HG03520 (cell line): ENCODE data around the gene CYB5R4.

Source experiments
- ATAC-seq: cut with Tn5 transposase; IDR thresholded peaks from one replicate; pipeline ENCODE4 v1.9.1; 2021; ENCODE audit warnings: mild to moderate bottlenecking, moderate library complexity; ENCODE audit not compliant: unreplicated experiment

The CYB5R4 gene

GRCh38 chr6:83859410-83860358, at the start of gene CYB5R4:
CYB5R4 (plus strand) TSS chr6:83859689; CDS start chr6:83859783, 94 bp downstream.
- peak; percentile 98 for ATAC-seq

DNA sequence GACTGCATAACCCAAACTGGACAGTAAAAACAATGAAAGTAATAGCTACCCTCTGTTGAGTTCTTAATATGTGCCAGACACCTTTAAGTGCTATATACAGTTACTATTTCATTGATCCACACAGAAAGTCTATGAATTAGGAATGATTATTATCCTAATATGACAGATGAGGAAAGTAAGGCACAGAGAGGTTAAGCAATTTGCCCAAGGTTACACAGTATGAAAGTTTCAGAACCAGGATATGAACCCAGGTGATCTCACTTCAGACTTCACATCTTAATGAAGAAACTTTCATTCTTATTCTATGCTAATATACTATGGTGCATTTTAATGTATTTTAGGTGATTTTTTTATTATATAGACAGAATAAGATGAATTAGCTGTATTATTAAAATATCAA, 46.9 kb upstream of the CYB5R4 start:
- ATAC-seq: no peak

DNA sequence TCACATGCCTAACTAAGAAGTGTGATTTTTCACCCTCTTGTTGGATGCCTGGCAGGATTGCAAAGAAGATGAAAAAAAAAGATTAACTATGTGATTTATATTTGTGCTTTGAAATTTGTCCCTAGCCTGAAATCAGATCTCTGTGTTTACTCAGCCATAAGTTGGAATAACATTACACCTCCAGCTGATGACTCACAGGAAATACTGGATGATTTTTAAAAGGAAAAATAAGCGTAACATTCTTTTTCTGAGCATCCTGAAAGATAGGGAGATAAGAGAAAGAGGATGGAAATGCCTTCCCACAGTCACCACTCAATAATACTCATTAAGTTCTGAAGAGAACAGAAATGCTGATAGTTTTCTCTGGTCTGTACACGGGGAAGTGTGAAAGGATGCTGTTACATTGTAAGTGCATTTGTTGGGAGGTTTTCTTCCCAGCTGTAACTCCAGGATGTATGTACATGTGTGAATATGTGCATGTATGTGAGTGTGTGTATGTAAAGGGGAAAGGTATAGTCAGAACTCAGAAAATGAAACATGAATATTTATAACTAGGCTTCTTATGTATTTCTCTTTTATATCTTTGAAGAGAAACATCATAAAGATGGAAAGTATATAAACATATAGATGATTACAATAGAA, 43.7 kb upstream of the CYB5R4 start:
- ATAC-seq: no peak

- no peak for ATAC-seq
Observed at GRCh38 chr6:83822629-83823169, 36.8 kb upstream of the CYB5R4 start.

- no peak for ATAC-seq
Observed at GRCh38 chr6:83824388-83824801, 35.1 kb upstream of the CYB5R4 start.

DNA sequence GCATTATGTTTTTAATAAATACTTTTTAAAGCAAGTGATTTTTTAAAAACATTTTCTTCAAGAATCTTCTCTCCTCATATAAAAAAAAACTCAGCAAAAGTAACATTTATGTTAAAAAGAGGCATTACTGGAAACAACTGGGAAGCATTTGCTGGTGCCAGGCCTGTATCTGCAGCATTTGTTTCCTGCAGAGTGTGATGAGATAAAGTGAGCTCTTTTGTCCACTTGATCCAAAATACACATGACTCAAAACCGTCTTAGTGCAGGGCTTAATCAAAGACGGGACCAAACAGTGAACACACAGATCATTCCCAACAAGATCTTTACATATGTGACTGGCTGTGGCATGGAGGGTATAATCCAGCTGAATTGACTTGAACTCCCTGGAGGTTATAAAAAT, 34.7 kb upstream of the CYB5R4 start:
- ATAC-seq: no peak

DNA sequence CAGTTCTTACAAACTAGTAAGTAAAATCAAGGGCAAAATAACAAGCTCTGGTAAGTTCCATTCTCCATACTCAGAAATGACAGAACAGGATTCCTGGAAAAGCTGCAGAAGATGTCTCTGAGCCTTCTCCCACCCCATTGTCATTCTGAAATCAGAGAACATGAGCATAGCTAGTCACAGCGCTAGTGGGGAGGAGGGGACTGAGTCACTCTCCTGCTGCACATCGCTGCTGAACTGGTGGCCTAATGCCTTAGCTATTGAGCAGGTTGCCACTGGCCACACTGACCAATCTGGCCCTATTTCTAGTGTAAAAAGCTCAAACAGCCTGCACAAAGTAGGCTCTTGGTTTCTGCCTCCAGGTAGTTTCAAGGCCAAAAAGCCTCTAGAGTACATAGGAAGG, 32.4 kb upstream of the CYB5R4 start:
- ATAC-seq: no peak

DNA sequence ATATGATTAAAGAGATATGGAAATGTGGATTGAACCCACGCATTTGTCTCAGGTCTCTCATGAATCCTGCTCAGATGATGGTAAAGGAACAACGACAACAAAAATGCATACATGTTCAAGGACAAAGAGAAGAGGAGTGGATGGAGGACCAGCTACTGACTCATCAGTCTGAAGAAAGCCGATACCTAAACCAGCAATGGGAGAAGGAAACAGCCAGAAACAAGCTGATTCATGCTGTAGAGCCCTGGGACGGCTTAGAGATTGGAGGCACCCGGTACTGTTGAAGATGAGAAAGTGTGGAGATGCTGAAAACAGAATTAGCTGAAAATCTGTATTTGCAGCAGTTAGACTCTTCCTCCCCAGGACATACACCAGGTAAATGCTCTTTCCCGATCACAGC, 20.8 kb upstream of the CYB5R4 start:
- ATAC-seq: no peak

- no peak for ATAC-seq
Observed at GRCh38 chr6:83844170-83844569, 15.3 kb upstream of the CYB5R4 start.

- ATAC-seq: no peak
Observed at GRCh38 chr6:83846291-83846690, 13.2 kb upstream of the CYB5R4 start.

GRCh38 chr6:83847179-83847578, 12.3 kb upstream of the CYB5R4 start:
- peak; percentile 93 for ATAC-seq

DNA sequence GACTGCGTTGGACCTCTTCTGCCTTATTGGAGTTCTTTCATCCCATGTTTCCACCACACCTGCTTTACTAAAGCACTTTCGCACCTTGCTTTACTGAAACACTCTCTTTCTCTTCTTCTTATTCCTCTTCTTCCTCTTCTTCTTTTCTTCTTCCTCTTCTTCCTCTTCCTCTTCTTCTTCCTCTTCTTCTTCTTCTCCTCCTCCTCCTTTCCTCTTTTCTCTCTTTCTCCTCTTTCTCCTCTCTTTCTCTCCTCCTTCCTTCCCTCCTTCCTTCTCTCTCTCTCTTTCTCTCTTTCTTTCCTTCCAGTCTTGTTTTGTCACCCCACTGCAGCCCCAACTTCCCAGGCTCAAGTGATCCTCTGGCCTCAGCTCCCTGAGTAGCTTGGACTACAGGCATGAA, 10.4 kb upstream of the CYB5R4 start:
- ATAC-seq: no peak

- ATAC-seq: no peak
Observed at GRCh38 chr6:83849610-83850009, 9.9 kb upstream of the CYB5R4 start.

DNA sequence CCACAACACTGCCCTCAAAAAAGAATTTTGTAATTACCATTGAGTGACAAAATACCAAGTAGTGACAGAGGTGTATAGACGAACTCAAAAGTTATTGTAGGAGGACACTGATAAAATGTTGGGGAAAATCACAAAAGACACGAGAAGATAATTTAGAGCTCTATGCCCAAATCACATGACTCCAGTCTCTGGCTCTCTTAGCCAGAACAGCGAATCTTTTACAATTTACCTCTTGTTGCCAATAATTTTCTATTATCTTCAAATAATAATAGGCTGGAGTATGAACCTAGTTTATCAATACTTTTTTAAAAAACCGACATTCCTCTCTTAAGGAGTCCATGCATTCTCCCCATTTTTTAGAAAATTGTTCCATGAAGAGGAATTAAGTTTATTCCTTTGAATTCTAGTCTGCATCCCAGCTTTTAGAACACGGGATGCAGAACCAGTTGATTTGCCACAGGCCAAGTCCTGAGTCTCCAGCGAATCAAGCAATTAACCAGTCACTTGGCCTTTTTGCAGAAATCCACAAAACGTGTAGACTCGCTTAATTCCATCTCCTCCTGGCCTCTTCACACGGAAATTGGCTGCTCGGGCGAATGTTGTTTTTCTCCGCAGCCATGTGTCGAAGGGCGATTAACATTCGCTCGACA, 6.8 kb upstream of the CYB5R4 start:
- no peak for ATAC-seq

GRCh38 chr6:83853178-83854000, 6.1 kb upstream of the CYB5R4 start, which contains the start of gene RIPPLY2:
RIPPLY2 (plus strand) TSS chr6:83853360; CDS start chr6:83853417, 57 bp downstream.
- ATAC-seq: no peak

- ATAC-seq: no peak
Observed at GRCh38 chr6:83854001-83854501, 5.4 kb upstream of the CYB5R4 start.

DNA sequence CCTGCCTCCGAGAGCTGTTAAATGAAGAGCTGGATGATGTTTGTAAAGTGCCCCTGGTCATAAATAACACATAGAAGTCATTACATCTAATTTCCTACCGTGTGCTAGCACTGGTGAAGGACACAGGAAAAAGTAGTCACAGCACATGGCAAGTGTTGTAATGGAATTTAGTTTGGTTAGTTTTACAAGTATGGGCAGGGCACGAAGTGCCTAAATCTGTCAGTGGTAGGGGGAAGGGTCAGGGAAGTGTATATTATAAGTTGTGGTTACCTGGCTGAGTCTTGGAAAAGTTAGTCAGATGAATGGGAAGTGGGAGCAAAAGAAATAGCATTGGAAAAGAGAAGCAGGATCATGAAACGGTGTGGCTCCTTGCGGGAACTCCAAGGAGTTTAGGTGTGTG, 4.7 kb upstream of the CYB5R4 start:
- ATAC-seq: no peak

GRCh38 chr6:83860359-83860755, 868 bp downstream of the CYB5R4 start:
- no peak for ATAC-seq

DNA sequence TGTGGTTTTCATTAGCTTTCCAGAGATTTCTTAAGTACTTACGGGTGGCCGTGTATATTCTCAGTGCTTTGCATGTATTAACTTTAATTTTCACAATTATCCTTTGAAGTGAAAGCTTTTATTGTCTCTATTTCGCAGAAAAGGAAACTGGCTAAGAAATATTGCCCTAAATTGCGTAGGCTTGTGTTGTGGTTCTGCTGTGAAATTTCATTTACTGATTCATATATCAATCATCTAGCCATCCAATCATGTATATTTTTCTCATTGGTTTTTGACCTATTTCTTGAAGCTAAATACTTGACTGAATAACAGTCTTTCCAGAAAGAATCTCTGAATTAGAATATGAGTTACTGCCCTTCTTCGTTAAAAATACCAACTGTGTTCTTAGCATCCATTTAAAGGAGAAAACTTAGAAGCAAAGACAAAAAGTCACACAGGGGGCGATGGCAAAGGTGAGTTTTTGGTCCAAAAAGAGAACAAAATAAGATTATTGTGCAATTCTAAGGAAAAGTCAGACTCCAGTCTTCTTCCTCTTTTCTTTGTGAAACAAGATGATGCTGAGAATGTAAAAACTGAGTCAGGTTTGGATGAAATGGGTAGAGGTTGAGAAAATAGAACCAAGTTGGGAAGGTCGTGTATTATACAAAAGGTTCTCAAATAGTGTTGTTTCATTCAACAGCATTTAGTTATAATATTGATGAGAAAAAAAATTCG, 1.4 kb downstream of the CYB5R4 start:
- no peak for ATAC-seq
